Activated CD4-positive, alpha-beta T cell treated with anti-CD3 and anti-CD28 coated beads, Interleukin-2, amount 50 U/mL, for 48 hours (primary cell): ENCODE results near the gene MPPED1.

Experiments
- DNase-seq, 2 experiments: peaks; one replicate each; pipeline ENCODE4 v3.0.0-alpha.2; 2020

The MPPED1 gene

DNA sequence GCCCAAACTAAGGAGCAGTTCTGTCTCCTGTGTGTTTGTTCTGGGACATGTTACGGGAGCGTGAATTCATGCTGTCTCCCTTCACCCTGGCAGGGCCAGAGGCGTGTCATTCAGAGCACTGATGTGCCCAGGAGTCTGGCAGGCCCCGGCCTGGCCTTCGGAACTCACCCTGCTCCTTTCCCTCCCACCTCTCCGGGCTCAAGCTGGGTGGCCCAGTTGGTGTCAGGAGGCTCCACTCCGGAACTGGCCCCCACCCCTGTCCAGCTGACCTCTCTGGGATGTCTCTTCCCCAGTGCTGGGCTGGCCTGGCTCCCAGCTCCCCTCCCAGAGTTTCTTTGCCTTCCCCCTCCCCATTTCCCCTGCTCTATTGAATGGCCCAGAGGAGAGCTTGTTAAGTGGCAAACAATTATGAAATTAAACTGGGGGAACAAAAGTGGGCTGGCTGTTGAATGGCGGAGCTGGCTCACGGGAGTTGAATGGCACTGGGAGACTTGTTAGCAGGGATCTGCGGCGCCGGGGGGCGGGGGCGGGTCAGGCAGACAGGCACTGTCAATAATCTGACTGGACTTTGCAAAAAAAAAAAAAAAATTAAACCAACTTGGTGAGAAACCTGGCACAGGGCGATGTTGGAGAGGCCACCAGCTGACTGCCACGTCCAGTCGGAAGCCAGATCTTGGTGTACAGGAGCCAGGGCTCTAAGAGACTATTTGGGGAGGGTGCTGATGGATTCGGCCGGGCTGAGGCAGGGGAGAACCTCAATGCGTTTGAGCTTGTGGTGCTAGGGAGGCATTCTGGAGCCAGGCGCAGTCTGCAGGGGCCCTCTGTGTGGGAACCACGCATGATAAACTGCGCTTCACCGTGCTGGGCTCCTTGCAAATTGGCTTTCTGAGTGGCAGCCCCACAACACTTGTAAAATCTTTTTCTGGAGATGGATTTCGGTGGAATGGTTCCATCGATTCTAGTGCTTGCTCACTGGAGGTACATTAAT is 1.3 kb downstream of the MPPED1 start:
- DNase-seq = no peak

GRCh38 chr22:43413826-43414225 is 2.0 kb downstream of the MPPED1 start:
- no peak for DNase-seq

DNA sequence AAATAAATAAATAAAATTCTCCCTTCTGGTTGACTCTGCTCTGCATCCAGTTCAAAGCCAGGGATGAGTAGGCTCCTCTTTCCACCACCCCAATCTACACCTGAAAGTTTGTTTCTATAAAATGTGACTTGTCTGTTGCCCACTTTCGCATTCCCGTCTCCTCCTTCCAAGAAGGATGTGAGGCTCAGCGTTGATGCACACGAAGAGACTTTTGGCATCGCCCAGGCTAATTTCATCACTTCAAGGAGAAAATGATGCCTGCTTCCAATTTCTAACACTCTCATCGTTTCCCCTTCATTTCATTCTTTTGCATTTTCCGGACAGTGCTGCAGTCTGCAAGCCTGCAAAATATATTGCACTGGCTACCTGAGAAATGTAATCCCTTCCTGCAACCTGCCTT is 3.9 kb downstream of the MPPED1 start:
- DNase-seq = no peak

DNA sequence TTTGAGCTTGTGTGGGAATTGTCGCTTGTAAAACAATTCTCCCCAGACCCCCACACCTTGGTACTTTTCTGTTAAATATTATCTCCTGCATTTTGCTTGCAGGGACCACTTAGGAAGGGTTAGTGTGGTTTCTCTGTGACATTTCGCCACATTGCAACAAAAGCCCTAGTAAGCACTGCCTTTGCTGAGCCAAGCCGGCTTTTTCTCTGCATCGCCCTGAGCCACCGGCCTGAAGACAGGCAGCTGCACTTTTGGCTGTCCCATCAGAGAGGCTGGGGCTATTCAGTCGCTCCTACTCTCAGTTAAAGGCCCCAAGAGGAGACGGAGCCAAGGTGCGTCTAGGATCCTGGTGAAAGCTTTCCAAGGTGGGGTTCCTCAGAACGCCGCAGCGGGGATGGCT is 5.7 kb downstream of the MPPED1 start:
- no peak for DNase-seq

- DNase-seq = no peak
Observed at GRCh38 chr22:43418079-43418825, 6.4 kb downstream of the MPPED1 start.

GRCh38 chr22:43419371-43420080 is 7.7 kb downstream of the MPPED1 start:
- DNase-seq = no peak

GRCh38 chr22:43421046-43421665 is 9.3 kb downstream of the MPPED1 start:
- no peak for DNase-seq

GRCh38 chr22:43421914-43422615 is 10.3 kb downstream of the MPPED1 start:
- DNase-seq = no peak

DNA sequence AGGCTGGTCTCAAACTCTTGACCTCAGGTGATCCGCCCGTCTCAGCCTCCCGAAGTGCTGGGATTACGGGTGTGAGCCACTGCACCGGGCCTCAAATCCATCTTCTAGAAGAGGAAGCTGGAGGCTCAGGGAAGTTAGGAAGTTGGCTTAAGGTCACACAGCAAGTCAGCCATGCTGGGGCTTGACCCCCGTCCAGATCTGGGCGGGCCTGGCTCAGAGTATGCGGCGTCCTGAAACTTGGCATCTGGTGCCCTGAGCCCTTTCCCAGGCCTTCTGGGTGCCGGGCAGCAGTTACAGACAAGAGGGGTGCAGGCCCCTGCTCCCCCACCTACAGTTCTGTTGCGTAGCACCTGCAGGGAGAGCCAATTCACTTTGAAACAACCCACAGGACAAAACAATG is 11.2 kb downstream of the MPPED1 start:
- DNase-seq = no peak

GRCh38 chr22:43424201-43424600 is 12.4 kb downstream of the MPPED1 start:
- DNase-seq = no peak

DNA sequence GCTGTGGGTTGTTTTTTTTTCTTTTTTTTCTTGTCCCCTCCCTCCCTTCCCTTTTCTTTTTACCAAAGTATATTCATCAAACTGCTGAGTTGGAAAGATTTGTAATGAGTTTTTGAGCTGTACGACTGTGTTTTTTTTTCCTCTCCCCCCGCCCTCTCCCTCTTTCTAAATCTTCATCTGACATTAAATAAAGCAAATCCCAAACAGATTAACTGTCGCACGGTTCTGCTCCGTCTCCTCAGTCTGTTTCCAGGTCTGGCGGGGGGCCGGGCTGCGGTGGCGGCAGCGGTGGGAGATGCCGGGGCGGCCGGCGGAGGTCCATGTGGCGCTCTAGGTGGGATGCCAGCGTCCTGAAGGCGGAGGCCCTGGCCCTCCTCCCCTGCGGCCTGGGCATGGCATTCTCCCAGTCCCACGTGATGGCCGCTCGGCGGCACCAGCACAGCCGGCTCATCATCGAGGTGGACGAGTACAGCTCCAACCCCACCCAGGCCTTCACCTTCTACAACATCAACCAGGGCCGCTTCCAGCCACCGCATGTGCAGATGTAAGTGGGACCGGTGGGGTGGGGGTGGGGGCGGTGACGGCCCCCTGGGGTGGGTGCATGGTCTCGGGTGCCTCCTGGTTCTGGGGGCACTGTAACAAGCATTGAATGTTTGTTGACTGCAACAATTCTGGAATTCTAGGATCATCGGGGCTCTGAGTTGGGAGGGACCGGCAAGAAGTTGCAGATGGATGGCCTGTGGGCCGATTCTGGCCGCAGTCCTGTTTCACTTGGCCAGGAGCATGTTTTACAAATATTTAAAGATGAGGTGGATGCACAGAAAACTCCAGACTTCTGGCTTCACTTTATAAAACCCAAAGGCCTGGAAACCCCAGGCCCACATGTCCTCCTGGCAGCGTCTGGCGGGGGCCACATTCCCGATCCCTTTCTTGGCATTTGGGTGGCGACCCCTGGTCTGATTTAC is 13.1 kb downstream of the MPPED1 start:
- no peak for DNase-seq

DNA sequence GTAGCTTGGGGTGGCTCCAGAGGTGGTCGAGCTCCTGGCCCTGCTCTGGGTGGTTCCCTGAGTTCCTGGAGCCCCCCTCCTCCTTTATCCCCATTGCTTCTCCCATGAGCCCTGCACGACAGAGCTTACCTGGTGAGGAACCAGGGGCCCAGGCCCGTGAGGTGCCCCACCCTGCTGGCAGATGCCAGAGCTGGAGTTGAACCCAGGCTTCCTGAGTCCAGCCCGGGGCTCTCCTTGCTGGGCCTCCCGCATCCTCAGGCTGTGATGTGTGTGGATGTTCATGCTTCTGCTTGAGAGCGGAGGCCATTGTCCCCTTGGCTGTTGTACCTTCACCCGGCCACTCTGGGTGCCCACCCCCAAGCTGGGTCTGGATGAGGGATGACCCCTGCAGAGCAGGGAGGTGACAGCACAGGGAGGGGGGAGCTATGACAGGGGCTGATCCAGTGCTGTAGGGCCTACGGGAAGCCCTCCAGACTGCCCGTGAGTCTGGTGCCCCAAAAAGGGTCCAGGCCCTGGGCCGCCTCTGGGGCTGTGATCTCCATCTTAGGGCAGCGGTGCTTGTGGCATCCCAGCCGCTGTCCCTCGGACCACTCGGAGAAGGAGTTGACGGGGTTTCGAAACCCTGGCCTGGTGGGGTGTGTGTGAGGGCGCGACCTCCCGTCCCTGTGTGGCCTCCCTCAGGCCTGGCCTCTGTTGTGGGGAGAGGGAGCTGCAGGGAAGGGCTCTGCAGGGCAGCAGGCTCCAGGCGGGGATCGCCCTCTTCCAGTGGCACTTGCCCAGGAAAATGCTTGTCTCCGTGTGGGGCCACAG is 14.4 kb downstream of the MPPED1 start:
- DNase-seq = no peak

DNA sequence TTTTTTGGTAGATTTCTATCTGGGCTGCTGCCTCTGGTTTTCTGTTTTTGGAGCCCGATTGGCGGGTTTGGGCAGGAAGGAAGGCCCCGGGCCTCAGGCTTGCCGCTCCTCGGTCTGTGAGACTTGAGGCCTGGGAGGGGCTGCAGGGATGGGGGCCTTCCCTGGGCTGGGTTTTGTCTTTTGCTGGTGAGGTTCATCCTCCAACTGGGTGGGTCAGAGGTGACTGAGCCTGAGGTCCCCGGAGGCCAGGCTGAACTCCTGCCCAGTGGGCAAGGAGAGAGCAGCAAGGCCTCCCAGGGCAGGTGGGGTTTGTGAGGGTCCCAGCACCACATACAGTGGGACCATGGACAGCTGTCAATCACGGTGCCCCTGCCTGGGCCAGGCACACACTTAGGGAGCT is 15.0 kb downstream of the MPPED1 start:
- DNase-seq = no peak

DNA sequence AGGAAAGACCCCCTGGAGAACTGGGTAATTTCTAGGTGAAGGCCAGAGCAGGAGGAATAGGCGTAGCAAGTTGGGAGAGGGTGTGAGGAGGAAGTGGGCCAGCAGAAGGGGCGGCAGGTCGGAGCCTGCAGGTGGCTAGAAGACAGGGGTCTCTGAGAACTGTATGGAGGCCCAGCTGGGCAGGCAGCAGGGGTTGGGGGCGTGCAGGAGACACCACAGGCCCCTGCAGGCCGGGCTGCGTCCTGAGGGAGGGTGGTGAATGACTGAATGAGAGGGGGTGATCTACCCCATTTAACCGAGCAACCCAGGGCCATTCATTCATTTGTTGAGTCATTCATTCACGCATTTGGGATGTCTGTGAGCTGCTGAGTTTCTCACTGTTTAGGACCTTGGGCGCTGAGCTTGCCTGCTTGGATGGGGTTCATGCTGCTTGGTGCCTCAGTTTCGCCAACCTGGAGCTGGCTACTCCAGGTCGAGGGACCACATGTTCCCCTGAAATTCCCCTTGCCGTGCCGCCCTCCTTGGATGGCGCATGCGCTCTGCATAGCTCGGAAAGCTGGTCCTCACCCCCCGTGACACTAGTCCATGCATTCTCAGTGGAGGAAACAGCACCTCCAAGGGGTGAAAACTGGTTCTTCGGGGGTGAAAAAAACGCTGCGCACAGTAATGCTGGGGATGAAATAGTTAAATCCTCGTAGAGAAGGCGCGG is 15.6 kb downstream of the MPPED1 start:
- DNase-seq = no peak

GRCh38 chr22:43428005-43428485 is 16.2 kb downstream of the MPPED1 start:
- no peak for DNase-seq

DNA sequence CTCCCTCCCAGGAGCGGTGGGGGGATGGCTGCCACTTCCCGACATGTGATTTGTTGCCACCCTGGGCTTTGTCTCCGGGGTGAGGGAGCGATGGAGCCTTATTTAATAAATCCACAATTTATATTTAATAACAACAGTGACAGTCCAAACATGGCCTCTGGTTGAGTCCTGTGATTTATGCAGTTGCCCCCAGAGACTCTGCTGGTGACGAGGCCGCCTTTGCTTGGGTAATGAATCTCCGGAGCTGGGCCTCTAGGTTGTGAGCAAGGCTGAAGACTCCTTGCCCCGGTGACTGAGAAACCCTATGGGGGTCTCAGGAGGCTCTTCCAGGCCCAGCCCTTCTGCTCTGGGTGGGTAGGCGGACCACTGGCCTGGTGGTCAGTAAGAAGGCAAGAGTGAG is 16.7 kb downstream of the MPPED1 start:
- no peak for DNase-seq

- DNase-seq = no peak
Observed at GRCh38 chr22:43429426-43429825, 17.6 kb downstream of the MPPED1 start.

DNA sequence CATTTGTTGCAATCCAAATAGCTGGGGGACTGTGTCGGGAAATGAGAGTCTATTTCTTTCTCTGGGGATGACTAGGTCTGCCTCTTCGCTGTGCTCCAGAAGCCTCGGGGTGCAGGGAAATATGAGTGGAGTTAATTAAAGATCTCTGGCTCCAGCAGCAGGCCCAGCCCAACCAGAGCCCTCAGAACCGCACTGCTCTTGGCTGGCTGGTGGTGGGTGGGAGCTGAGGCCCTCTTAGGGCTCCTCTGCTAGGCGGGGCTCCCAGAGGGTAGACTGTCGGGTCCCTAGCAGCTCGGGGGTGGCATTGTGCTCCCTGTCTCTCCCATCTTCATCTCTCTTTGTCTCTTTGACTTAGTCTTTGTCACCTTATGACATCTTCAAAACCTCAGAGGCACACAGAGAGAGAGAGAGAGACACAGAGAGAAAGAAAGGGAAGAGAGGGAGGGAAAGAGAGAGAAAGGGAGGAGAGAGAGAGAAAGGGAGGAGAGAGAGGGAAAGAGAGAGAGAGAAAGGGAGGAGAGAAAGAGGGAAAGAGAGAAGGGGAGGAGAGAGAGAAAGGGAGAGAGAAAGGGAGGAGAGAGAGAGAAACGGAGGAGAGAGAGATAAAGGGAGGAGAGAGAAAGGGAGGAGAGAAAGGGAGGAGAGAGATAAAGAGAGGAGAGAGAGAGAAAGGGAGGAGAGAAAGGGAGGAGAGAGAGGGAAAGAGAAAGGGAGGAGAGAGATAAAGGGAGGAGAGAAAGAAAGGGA is 20.2 kb downstream of the MPPED1 start:
- no peak for DNase-seq
